Measurements from ENCODE around the gene RNF6.

- TF ChIP-seq TAF1 (IDR thresholded peaks at IDR 0.05; ENCODE audit: borderline replicate concordance, low read depth, low read length): no peak
- TF ChIP-seq EP300 (IDR thresholded peaks at IDR 0.05; ENCODE audit: borderline replicate concordance in 1 of 2, control insufficient read depth in 1 of 2, low read depth in 2 of 2, low read length in 2 of 2): no peak
- no peak for TF ChIP-seq TCF7 (IDR thresholded peaks at IDR 0.05; ENCODE audit: borderline replicate concordance)
- TF ChIP-seq, protein P1, sequence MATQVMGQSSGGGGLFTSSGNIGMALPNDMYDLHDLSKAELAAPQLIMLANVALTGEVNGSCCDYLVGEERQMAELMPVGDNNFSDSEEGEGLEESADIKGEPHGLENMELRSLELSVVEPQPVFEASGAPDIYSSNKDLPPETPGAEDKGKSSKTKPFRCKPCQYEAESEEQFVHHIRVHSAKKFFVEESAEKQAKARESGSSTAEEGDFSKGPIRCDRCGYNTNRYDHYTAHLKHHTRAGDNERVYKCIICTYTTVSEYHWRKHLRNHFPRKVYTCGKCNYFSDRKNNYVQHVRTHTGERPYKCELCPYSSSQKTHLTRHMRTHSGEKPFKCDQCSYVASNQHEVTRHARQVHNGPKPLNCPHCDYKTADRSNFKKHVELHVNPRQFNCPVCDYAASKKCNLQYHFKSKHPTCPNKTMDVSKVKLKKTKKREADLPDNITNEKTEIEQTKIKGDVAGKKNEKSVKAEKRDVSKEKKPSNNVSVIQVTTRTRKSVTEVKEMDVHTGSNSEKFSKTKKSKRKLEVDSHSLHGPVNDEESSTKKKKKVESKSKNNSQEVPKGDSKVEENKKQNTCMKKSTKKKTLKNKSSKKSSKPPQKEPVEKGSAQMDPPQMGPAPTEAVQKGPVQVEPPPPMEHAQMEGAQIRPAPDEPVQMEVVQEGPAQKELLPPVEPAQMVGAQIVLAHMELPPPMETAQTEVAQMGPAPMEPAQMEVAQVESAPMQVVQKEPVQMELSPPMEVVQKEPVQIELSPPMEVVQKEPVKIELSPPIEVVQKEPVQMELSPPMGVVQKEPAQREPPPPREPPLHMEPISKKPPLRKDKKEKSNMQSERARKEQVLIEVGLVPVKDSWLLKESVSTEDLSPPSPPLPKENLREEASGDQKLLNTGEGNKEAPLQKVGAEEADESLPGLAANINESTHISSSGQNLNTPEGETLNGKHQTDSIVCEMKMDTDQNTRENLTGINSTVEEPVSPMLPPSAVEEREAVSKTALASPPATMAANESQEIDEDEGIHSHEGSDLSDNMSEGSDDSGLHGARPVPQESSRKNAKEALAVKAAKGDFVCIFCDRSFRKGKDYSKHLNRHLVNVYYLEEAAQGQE (IDR thresholded peaks at IDR 0.05; ENCODE audit: low read depth, low read length): no peak
- no peak for TF ChIP-seq GABPA (IDR thresholded peaks at IDR 0.05; ENCODE audit: low read depth)
- TF ChIP-seq ZZZ3 (IDR thresholded peaks at IDR 0.05; ENCODE audit: control insufficient read depth, insufficient read length, low read depth): no peak
- TF ChIP-seq CHD4 (IDR thresholded peaks at IDR 0.05): no peak
- no peak for TF ChIP-seq NR2C2 (IDR thresholded peaks at IDR 0.05; ENCODE audit: borderline replicate concordance, control insufficient read depth, insufficient read length, low read depth)
- TF ChIP-seq POLR2AphosphoS2 (IDR thresholded peaks at IDR 0.05; ENCODE audit: low read depth, low read length): no peak
- no peak for TF ChIP-seq CTCF (IDR thresholded peaks at IDR 0.05 in 2 of 3, conservative IDR thresholded peaks at IDR 0.05 in 1 of 3; ENCODE audit: control insufficient read depth in 2 of 3, extremely low read depth in 1 of 3, insufficient read depth in 1 of 3, low read depth in 3 of 3, low read length in 3 of 3)
- no peak for TF ChIP-seq NFIC (IDR thresholded peaks at IDR 0.05; ENCODE audit: low read depth, low read length)
Measured at GRCh38 chr13:26262156-26262555, 40.0 kb upstream of the RNF6 start.
